ENCODE measurements around the gene DNAH2. TPM values are rescaled to one million over a fixed set of nuclear protein-coding genes. Genes with fewer than 3 reads are reported as not detected.

DNAH2 gene
- total RNA-seq, 2 experiments from 2014 or later: not detected

- Mint-ChIP-seq H3K27ac (no peak overlapping the region), H3K4me3 (no peak overlapping the region), H3K36me3 (ENCODE audit: low read depth) (no peaks in the 10 kb centered on the region), H3K4me1 (ENCODE audit: low read depth) (no peaks in the 10 kb centered on the region), H3K27me3 (no peaks in the 10 kb centered on the region), H3K9me3 (no peaks in the 10 kb centered on the region)
- no peak for TF ChIP-seq CTCF (IDR thresholded peaks at IDR 0.05)
- intact Hi-C loops (cut with micrococcal nuclease): no loop called here
- ATAC-seq: no peak
- DNase-seq: no peak
- ChIA-PET POLR2A (no interaction called here), CTCF (no interaction called here)
Observed at GRCh38 chr17:7792611-7793010, 75.1 kb downstream of the DNAH2 start.

GRCh38 chr17:7794075-7794663 is 76.6 kb downstream of the DNAH2 start:
- no peaks in the 10 kb centered on the region for H3K4me1 Mint-ChIP-seq (ENCODE audit: low read depth)
- POLR2A ChIA-PET: no interaction called here

GRCh38 chr17:7797976-7798375 is 80.4 kb downstream of the DNAH2 start:
- intact Hi-C loops (cut with micrococcal nuclease): no loop called here
- ChIA-PET CTCF (interaction anchor here (1.4 kb wide), 1 partner anchor 192 kb away, joined by 3 read pairs; no protein-coding TSS in a partner anchor), POLR2A (no interaction called here)
- Mint-ChIP-seq H3K27me3 (peaks cover 4% of the 10 kb centered on the region), H3K36me3 (ENCODE audit: low read depth) (no peaks in the 10 kb centered on the region), H3K27ac (no peak overlapping the region), H3K4me3 (no peak overlapping the region), H3K4me1 (ENCODE audit: low read depth) (no peaks in the 10 kb centered on the region), H3K9me3 (no peaks in the 10 kb centered on the region)
- no peak for TF ChIP-seq CTCF (IDR thresholded peaks at IDR 0.05)
- DNase-seq (no peak), ATAC-seq (no peak)

More at GRCh38 chr17:7794075-7794663, 76.6 kb downstream of the DNAH2 start:
- CTCF ChIA-PET: interaction anchor here (1.5 kb wide), 1 partner anchor 51 kb away, joined by 4 read pairs; no protein-coding TSS in a partner anchor
- Mint-ChIP-seq H3K27ac (no peak overlapping the region), H3K9me3 (no peaks in the 10 kb centered on the region), H3K36me3 (ENCODE audit: low read depth) (no peaks in the 10 kb centered on the region), H3K27me3 (peaks cover 2% of the 10 kb centered on the region), H3K4me3 (no peak overlapping the region)
- intact Hi-C loops (cut with micrococcal nuclease): no loop called here
- TF ChIP-seq CTCF (IDR thresholded peaks at IDR 0.05): no peak
- DNase-seq (no peak), ATAC-seq (no peak)

GRCh38 chr17:7798839-7799238 is 81.3 kb downstream of the DNAH2 start:
- ATAC-seq (no peak), DNase-seq (no peak)
- Mint-ChIP-seq H3K36me3 (ENCODE audit: low read depth) (no peaks in the 10 kb centered on the region), H3K9me3 (no peaks in the 10 kb centered on the region), H3K4me3 (no peak overlapping the region), H3K27ac (no peak overlapping the region), H3K27me3 (peaks cover 4% of the 10 kb centered on the region), H3K4me1 (ENCODE audit: low read depth) (no peaks in the 10 kb centered on the region)
- ChIA-PET POLR2A (no interaction called here), CTCF (no interaction called here)
- no peak for TF ChIP-seq CTCF (IDR thresholded peaks at IDR 0.05)
- intact Hi-C loops (cut with micrococcal nuclease): no loop called here

- intact Hi-C loops (cut with micrococcal nuclease): no loop called here
- ChIA-PET CTCF (interaction anchor here (1.3 to 1.5 kb wide), 2 partner anchors 19 to 60 kb away, joined by 3 to 4 read pairs; no protein-coding TSS in a partner anchor), POLR2A (interaction anchor here (0.7 to 0.9 kb wide), 2 partner anchors 54 to 227 kb away, joined by 3 to 5 read pairs; no protein-coding TSS in a partner anchor)
- ATAC-seq (no peak), DNase-seq (no peak)
- no peak for TF ChIP-seq CTCF (IDR thresholded peaks at IDR 0.05)
- H3K27me3 Mint-ChIP-seq: peaks cover 7% of the 10 kb centered on the region
- H3K4me1 Mint-ChIP-seq (ENCODE audit: low read depth): no peaks in the 10 kb centered on the region
- H3K36me3 Mint-ChIP-seq (ENCODE audit: low read depth): no peaks in the 10 kb centered on the region
- no peaks in the 10 kb centered on the region for H3K9me3 Mint-ChIP-seq
- no peak overlapping the region for H3K27ac Mint-ChIP-seq
- no peak overlapping the region for H3K4me3 Mint-ChIP-seq
Observed at GRCh38 chr17:7803981-7804380, 86.4 kb downstream of the DNAH2 start.
